ENCODE data around the gene CHD1L. TPM values are rescaled to one million over a fixed set of nuclear protein-coding genes. Genes with fewer than 3 reads are reported as not detected.
A peak's percentile ranks its signal among the peaks of the same experiment; 100 is the strongest.

CHD1L gene
- 15.4 TPM for polyA plus RNA-seq (2012; ENCODE audit: insufficient read length, low read depth)

DNA sequence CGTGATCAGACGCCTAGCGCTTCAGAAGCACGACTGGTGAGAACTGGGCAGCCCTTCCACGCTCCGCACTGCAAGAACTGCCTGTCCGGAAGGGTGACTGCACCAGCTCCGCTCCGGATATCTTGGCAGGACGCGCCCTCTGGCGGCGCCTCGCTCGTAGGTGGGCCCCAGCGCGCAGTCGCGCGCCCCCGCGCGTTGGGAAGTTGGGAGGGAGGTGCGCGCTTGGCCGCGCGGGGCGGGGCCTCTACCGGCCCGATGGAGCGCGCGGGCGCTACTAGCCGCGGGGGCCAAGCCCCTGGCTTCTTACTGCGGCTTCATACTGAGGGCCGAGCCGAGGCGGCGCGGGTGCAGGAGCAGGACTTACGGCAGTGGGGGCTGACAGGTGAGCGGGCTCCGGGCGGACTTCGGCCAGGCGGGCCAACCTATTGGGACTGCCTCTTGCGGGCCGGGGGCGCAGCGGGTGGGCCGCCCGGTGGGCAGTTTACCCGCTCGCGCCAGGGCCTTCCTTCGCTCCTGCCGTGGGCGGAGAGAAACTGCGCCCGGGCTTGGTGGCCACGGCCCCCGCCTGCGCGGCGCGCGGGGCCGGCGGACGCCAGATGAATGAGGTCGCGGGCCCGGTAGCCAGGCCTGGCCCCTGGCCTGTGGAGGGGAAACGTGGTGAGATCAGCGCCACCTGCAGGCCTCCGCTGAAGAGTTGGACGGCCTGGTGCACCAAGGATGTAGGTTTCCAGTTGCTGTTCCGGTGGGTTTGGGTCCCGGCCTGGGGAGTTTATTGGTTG is at the start of gene CHD1L:
CHD1L (plus strand) TSS at position 236 of the 779 bp plus-strand sequence; CDS start at position 256, 20 bp downstream.
- TF ChIP-seq TAF1 (IDR thresholded peaks at IDR 0.05; ENCODE audit: borderline replicate concordance, insufficient read depth, low read length) = peak; percentile 73; the same call in 1 of the 2 replicates
- TF ChIP-seq SIN3A (IDR thresholded peaks at IDR 0.05; ENCODE audit: borderline replicate concordance, insufficient read depth, low read length) = peak; percentile 55; the same call in 1 of the 2 replicates
- TF ChIP-seq, protein P1, sequence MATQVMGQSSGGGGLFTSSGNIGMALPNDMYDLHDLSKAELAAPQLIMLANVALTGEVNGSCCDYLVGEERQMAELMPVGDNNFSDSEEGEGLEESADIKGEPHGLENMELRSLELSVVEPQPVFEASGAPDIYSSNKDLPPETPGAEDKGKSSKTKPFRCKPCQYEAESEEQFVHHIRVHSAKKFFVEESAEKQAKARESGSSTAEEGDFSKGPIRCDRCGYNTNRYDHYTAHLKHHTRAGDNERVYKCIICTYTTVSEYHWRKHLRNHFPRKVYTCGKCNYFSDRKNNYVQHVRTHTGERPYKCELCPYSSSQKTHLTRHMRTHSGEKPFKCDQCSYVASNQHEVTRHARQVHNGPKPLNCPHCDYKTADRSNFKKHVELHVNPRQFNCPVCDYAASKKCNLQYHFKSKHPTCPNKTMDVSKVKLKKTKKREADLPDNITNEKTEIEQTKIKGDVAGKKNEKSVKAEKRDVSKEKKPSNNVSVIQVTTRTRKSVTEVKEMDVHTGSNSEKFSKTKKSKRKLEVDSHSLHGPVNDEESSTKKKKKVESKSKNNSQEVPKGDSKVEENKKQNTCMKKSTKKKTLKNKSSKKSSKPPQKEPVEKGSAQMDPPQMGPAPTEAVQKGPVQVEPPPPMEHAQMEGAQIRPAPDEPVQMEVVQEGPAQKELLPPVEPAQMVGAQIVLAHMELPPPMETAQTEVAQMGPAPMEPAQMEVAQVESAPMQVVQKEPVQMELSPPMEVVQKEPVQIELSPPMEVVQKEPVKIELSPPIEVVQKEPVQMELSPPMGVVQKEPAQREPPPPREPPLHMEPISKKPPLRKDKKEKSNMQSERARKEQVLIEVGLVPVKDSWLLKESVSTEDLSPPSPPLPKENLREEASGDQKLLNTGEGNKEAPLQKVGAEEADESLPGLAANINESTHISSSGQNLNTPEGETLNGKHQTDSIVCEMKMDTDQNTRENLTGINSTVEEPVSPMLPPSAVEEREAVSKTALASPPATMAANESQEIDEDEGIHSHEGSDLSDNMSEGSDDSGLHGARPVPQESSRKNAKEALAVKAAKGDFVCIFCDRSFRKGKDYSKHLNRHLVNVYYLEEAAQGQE (IDR thresholded peaks at IDR 0.05; ENCODE audit: insufficient read depth in 1 of 2, low read depth in 2 of 2, low read length in 2 of 2) = no peak
- TF ChIP-seq FOXP2 (optimal IDR thresholded peaks at IDR 0.05; ENCODE audit: borderline replicate concordance, extremely low read depth, extremely low read length, insufficient read depth) = peak; percentile 88
- TF ChIP-seq POLR2AphosphoS5 (IDR thresholded peaks at IDR 0.05; ENCODE audit: low read depth, low read length) = peak; percentile 89

DNA sequence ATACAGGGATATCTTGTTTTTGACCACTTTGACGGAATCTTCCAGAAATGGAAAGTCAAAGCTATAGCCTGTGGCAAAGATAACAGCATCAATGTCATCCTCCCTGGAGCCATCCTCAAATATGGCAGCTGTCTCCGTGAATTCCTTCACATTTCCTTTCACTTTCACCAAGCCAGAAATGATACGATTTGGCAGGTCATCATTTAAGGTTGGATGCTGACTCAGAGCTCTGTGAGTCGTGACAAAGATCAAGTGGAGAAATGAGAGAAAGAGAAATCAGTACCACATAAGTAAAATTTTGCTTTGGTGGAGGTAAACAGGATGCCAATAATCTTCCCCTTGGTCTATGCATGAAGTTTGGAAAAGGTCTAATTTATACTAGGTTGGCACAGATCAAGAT is 41.2 kb upstream of the CHD1L start:
- no peak for TF ChIP-seq POLR2AphosphoS5 (IDR thresholded peaks at IDR 0.05; ENCODE audit: low read depth, low read length)
- no peak for TF ChIP-seq SIN3A (IDR thresholded peaks at IDR 0.05; ENCODE audit: borderline replicate concordance, insufficient read depth, low read length)
- TF ChIP-seq FOXP2 (optimal IDR thresholded peaks at IDR 0.05; ENCODE audit: borderline replicate concordance, extremely low read depth, extremely low read length, insufficient read depth) = no peak
- TF ChIP-seq, protein P1 (IDR thresholded peaks at IDR 0.05; ENCODE audit: insufficient read depth in 1 of 2, low read depth in 2 of 2, low read length in 2 of 2) = no peak
- TF ChIP-seq TAF1 (IDR thresholded peaks at IDR 0.05; ENCODE audit: borderline replicate concordance, insufficient read depth, low read length) = no peak

DNA sequence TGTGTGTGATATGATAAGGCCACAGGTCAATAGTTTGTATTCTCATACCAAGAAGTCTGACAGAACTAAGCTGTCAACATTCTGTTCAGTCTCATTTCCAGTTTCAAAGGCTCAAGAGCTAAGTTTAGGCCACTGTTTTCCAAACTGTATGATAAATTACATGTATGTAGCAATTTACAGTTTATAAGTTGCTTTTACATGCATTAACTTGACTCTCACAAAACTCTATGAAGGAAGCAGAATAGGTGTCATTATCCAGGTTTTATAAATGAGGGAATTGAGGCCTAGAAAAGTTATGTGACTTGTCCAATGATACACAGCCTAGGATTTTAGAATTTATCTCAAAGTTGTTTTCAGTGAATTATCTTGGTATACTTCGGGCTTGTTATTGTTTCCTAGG is 40.7 kb upstream of the CHD1L start:
- TF ChIP-seq SIN3A (IDR thresholded peaks at IDR 0.05; ENCODE audit: borderline replicate concordance, insufficient read depth, low read length) (no peak), FOXP2 (optimal IDR thresholded peaks at IDR 0.05; ENCODE audit: borderline replicate concordance, extremely low read depth, extremely low read length, insufficient read depth) (no peak), POLR2AphosphoS5 (IDR thresholded peaks at IDR 0.05; ENCODE audit: low read depth, low read length) (no peak), TAF1 (IDR thresholded peaks at IDR 0.05; ENCODE audit: borderline replicate concordance, insufficient read depth, low read length) (no peak)
- TF ChIP-seq, protein P1 (IDR thresholded peaks at IDR 0.05; ENCODE audit: insufficient read depth in 1 of 2, low read depth in 2 of 2, low read length in 2 of 2) = no peak

DNA sequence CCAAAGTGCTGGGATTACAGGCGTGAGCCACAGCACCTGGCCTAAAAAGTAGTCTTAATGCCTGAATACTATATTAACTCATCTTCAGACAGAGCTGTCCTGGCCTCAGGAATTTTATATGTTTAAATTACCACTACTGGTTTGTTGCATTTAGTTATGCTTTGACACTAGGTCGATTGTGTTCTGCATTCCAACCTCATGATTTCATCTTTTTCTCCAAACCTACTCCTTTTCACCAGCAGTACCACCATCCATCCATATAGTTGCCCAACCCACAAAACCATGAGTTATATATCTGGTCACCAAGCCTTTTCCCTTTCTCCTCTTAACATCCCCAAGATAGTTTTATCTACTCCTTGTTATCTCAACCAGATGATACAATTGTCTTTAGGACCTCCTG is 39.9 kb upstream of the CHD1L start:
- TF ChIP-seq POLR2AphosphoS5 (IDR thresholded peaks at IDR 0.05; ENCODE audit: low read depth, low read length) = no peak
- TF ChIP-seq, protein P1 (IDR thresholded peaks at IDR 0.05; ENCODE audit: insufficient read depth in 1 of 2, low read depth in 2 of 2, low read length in 2 of 2) = no peak
- no peak for TF ChIP-seq FOXP2 (optimal IDR thresholded peaks at IDR 0.05; ENCODE audit: borderline replicate concordance, extremely low read depth, extremely low read length, insufficient read depth)
- no peak for TF ChIP-seq TAF1 (IDR thresholded peaks at IDR 0.05; ENCODE audit: borderline replicate concordance, insufficient read depth, low read length)
- TF ChIP-seq SIN3A (IDR thresholded peaks at IDR 0.05; ENCODE audit: borderline replicate concordance, insufficient read depth, low read length) = no peak
